Measurements from ENCODE around the gene ADAP2.

GRCh38 chr17:30905742-30906100, 16.0 kb upstream of the ADAP2 start:
- TF ChIP-seq, protein P1, sequence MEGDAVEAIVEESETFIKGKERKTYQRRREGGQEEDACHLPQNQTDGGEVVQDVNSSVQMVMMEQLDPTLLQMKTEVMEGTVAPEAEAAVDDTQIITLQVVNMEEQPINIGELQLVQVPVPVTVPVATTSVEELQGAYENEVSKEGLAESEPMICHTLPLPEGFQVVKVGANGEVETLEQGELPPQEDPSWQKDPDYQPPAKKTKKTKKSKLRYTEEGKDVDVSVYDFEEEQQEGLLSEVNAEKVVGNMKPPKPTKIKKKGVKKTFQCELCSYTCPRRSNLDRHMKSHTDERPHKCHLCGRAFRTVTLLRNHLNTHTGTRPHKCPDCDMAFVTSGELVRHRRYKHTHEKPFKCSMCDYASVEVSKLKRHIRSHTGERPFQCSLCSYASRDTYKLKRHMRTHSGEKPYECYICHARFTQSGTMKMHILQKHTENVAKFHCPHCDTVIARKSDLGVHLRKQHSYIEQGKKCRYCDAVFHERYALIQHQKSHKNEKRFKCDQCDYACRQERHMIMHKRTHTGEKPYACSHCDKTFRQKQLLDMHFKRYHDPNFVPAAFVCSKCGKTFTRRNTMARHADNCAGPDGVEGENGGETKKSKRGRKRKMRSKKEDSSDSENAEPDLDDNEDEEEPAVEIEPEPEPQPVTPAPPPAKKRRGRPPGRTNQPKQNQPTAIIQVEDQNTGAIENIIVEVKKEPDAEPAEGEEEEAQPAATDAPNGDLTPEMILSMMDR (IDR thresholded peaks at IDR 0.05): no peak
- no peak for TF ChIP-seq POLR2A (IDR thresholded peaks at IDR 0.05)

Data from testis (tissue), 2 donors.